HepG2 (cell line): ENCODE data around the gene FXR2. TPM values are rescaled to one million over a fixed set of nuclear protein-coding genes. Genes with fewer than 3 reads are reported as not detected.

ENCODE experiments used
- ATF7 ChIP-seq, 2 experiments: fragments of 450-650 bp in 1 of 2; sonication (generic) in 1 of 2; formaldehyde crosslinking in 1 of 2; IDR thresholded peaks; 2 replicates each; pipeline versions ENCODE4 v1.4.0 to v1.6.1; 2016 to 2020; ENCODE audit warnings: antibody characterized with exemption in 1 of 2, mild to moderate bottlenecking in 1 of 2, missing genetic modification reagents in 1 of 2
- BCL3 ChIP-seq: sonication (generic); formaldehyde crosslinking; IDR thresholded peaks from 2 replicates; pipeline ENCODE4 v1.5.1; 2020; ENCODE audit warnings: mild to moderate bottlenecking, missing genetic modification reagents, moderate library complexity
- E2F2 ChIP-seq: sonication (generic); formaldehyde crosslinking; IDR thresholded peaks from 2 replicates; pipeline ENCODE4 v1.4.0; 2020; ENCODE audit warnings: missing genetic modification reagents, borderline replicate concordance
- GATAD2A ChIP-seq: IDR thresholded peaks from 2 replicates; pipeline ENCODE4 v1.6.1; 2016
- GMEB2 ChIP-seq: IDR thresholded peaks from 2 replicates; pipeline ENCODE4 v1.6.1; 2016; ENCODE audit warnings: missing biosample characterization, missing genetic modification reagents, low read depth
- HINFP ChIP-seq: sonication (generic); formaldehyde crosslinking; IDR thresholded peaks from 2 replicates; pipeline ENCODE4 v1.4.0; 2020; ENCODE audit warnings: low read depth, mild to moderate bottlenecking, missing genetic modification reagents
- HOXA9 ChIP-seq: sonication (generic); formaldehyde crosslinking; IDR thresholded peaks from 2 replicates; pipeline ENCODE4 v1.8.1; 2022; ENCODE audit warnings: missing genetic modification reagents, mild to moderate bottlenecking, moderate library complexity, borderline replicate concordance
- MXI1 ChIP-seq: IDR thresholded peaks from 3 replicates; pipeline ENCODE4 v1.6.1; 2012; ENCODE audit warnings: low read depth, low read length, inconsistent platforms, borderline replicate concordance
- NKX3-1 ChIP-seq: sonication (generic); formaldehyde crosslinking; IDR thresholded peaks from 2 replicates; pipeline ENCODE4 v1.5.0; 2020; ENCODE audit warnings: missing genetic modification reagents
- NR2F6 ChIP-seq, 2 experiments: IDR thresholded peaks; 2 replicates each; pipeline ENCODE4 v1.6.1; 2016; ENCODE audit warnings: antibody characterized with exemption in 1 of 2, mild to moderate bottlenecking in 1 of 2
- RBM22 ChIP-seq: fragments of 200-400 bp; formaldehyde crosslinking; optimal IDR thresholded peaks from 2 replicates; pipeline ENCODE3; 2017; ENCODE audit warnings: mild to moderate bottlenecking, low read length, moderate library complexity
- ZMAT5 ChIP-seq: sonication (generic); formaldehyde crosslinking; IDR thresholded peaks from 2 replicates; pipeline ENCODE4 v1.5.0; 2020; ENCODE audit warnings: mild to moderate bottlenecking, low read depth, missing genetic modification reagents, borderline replicate concordance
- ZNF235 ChIP-seq: sonication (generic); formaldehyde crosslinking; IDR thresholded peaks from 2 replicates; pipeline ENCODE4 v1.8.1; 2023; ENCODE audit warnings: mild to moderate bottlenecking, missing genetic modification reagents, borderline replicate concordance
- ZNF331 ChIP-seq: sonication (generic); formaldehyde crosslinking; IDR thresholded peaks from 2 replicates; pipeline ENCODE4 v1.4.0; 2020; ENCODE audit warnings: missing genetic modification reagents
- ZNF333 ChIP-seq: sonication (generic); formaldehyde crosslinking; IDR thresholded peaks from 2 replicates; pipeline ENCODE4 v1.4.0; 2020; ENCODE audit warnings: mild to moderate bottlenecking, missing genetic modification reagents, borderline replicate concordance
- ZNF350 ChIP-seq: sonication (generic); formaldehyde crosslinking; IDR thresholded peaks from 2 replicates; pipeline ENCODE4 v1.4.0; 2020; ENCODE audit warnings: mild to moderate bottlenecking, low read depth, missing genetic modification reagents, borderline replicate concordance
- ZNF414 ChIP-seq: sonication (generic); formaldehyde crosslinking; IDR thresholded peaks from 2 replicates; pipeline ENCODE4 v1.5.0; 2020; ENCODE audit warnings: missing genetic modification reagents
- ZNF672 ChIP-seq: sonication (generic); formaldehyde crosslinking; IDR thresholded peaks from 2 replicates; pipeline ENCODE4 v1.8.1; 2022; ENCODE audit warnings: missing genetic modification reagents
- ZNF704 ChIP-seq: sonication (generic); formaldehyde crosslinking; IDR thresholded peaks from 2 replicates; pipeline ENCODE4 v1.8.1; 2023; ENCODE audit warnings: mild to moderate bottlenecking, inconsistent platforms, moderate library complexity, missing genetic modification reagents, borderline replicate concordance
- polyA plus RNA-seq, 8 experiments: library from polyadenylated mRNA; depleted of rRNA in 3 of 8; stranded (reverse) in 7 of 8; unstranded in 1 of 8; fragments of >200 nt; fragmentation: Illumina TruSeq in 4 of 8; extraction: Trizol in 4 of 8; gene quantifications; 2 replicates each; pipeline versions ENCODE4 v1.2.1 to v1.2.3, GENCODE V29; 2011 to 2016; ENCODE audit warnings: low read depth in 4 of 8, missing spikeins in 1 of 8, mixed read lengths in 1 of 8; ENCODE audit not compliant: insufficient read depth in 1 of 8
- total RNA-seq, 5 experiments: library from RNA; depleted of rRNA; stranded (reverse); fragments of >200 nt; fragmentation: Illumina TruSeq; extraction: Trizol; gene quantifications; 2 replicates each; pipeline ENCODE4 v1.2.3, GENCODE V29; 2016; ENCODE audit warnings: low read depth in 1 of 5

Gene FXR2
- total and polyA plus RNA-seq, 2 of the 13 experiments (the other 11 are each of a cell fraction or from before 2014, with no cell fraction given): 20.9 to 24.4 TPM

GRCh38 chr17:7627250-7628121 is 12.8 kb upstream of the FXR2 start, which contains the start of gene SAT2 (continued):
- TF ChIP-seq ZNF414 (CRISPR knock-in tag) (0 out of 2 replicates have a peak, but pooled peaks have one; percentile 6), ZNF235 (CRISPR knock-in tag) (no peak), GMEB2 (no peak), GATAD2A (CRISPR knock-in tag) (peak; percentile 53), NR2F6 (IDR thresholded peaks at IDR 0.05) (peak; percentile 50), NR2F6 (CRISPR knock-in tag; IDR thresholded peaks at IDR 0.05) (peak; percentile 69; the same call in 1 of the 2 replicates), ZMAT5 (CRISPR knock-in tag) (no peak), HINFP (CRISPR knock-in tag) (no peak), E2F2 (CRISPR knock-in tag) (no peak), HOXA9 (CRISPR knock-in tag) (no peak), ZNF331 (peak; percentile 33; the same call in 1 of the 2 replicates), ZNF333 (CRISPR knock-in tag) (0 out of 2 replicates have a peak, but pooled peaks have one; percentile 47), ZNF704 (CRISPR knock-in tag) (no peak), BCL3 (CRISPR knock-in tag) (no peak), ZNF350 (CRISPR knock-in tag) (no peak; the same call in 1 of the 2 replicates), MXI1 (peak; percentile 66; the same call in 1 of the 3 replicates), RBM22 (no peak), ZNF672 (no peak), NKX3-1 (peak; percentile 22; the same call in 1 of the 2 replicates), ATF7 (IDR thresholded peaks at IDR 0.05) (no peak), ATF7 (CRISPR knock-in tag; IDR thresholded peaks at IDR 0.05) (no peak)
